ENCODE measurements around the gene FBXL3. TPM values are rescaled to one million over a fixed set of nuclear protein-coding genes. Genes with fewer than 3 reads are reported as not detected.

FBXL3 gene
- total and polyA plus RNA-seq, 2 of the 13 experiments (the other 11 are each of a cell fraction or from before 2014, with no cell fraction given) = 11.5 to 18.5 TPM

DNA sequence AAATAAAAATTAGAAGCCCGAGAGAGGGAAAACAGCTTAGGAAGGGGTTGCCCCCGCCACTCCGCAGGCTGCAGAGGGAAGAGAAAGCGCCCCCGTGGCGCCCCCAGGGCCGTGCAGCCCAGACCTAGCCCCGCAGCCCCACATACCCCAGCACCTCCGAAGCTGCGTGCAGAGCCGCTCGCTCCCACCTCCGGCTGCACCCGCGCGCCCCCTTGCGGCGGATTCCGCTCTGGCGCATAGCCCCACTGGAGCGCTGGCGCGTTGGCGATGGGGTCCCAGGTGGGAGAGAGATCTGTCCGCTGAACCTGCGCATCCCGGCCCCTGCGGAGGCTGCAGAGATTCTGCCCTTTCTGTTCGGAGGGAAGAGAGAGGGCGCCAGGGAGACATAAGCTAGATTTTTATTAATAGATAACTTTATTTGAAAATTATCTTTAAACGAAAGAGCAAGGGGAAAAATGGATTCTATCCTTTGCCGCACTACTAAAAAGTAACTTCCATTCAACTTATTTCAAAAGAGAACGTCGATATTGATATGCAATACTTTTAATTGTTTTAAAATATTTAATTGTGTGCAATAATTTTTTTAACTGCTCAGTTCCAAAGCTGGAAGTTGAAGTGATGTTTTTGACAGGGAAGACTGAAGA, 46.8 kb downstream of the FBXL3 start (continued):
- TF ChIP-seq SPEN (CRISPR knock-in tag; IDR thresholded peaks at IDR 0.05; ENCODE audit: low read depth) (peak; percentile 56; the same call in 1 of the 2 replicates), MIER2 (CRISPR knock-in tag; IDR thresholded peaks at IDR 0.05) (0 out of 2 replicates have a peak, but pooled peaks have one; percentile 32), ZNF788 (CRISPR knock-in tag; IDR thresholded peaks at IDR 0.05; ENCODE audit: borderline replicate concordance) (peak; percentile 43; the same call in 1 of the 2 replicates), GATAD1 (CRISPR knock-in tag; IDR thresholded peaks at IDR 0.05) (peak; percentile 26; the same call in 1 of the 2 replicates), MAZ (IDR thresholded peaks at IDR 0.05; ENCODE audit: borderline replicate concordance, low read depth, low read length) (no peak), MAZ (CRISPR knock-in tag; IDR thresholded peaks at IDR 0.05; ENCODE audit: low read depth) (peak; percentile 61; the same call in 1 of the 2 replicates), PTBP1 (IDR thresholded peaks at IDR 0.05; ENCODE audit: low read depth, low read length, poor library complexity, severe bottlenecking) (no peak), NKX3-1 (CRISPR knock-in tag; IDR thresholded peaks at IDR 0.05) (no peak), TBP (CRISPR knock-in tag; IDR thresholded peaks at IDR 0.05) (no peak), TFDP1 (CRISPR knock-in tag; IDR thresholded peaks at IDR 0.05; ENCODE audit: borderline replicate concordance) (0 out of 2 replicates have a peak, but pooled peaks have one; percentile 24), ETV5 (CRISPR knock-in tag; IDR thresholded peaks at IDR 0.05; ENCODE audit: borderline replicate concordance) (peak; percentile 37; the same call in 1 of the 2 replicates), HDAC1 (CRISPR knock-in tag; IDR thresholded peaks at IDR 0.05) (no peak), MTA1 (CRISPR knock-in tag; IDR thresholded peaks at IDR 0.05; ENCODE audit: borderline replicate concordance) (0 out of 2 replicates have a peak, but pooled peaks have one; percentile 37), ZNF607 (CRISPR knock-in tag; IDR thresholded peaks at IDR 0.05; ENCODE audit: borderline replicate concordance) (0 out of 2 replicates have a peak, but pooled peaks have one; percentile 36), KDM2A (CRISPR knock-in tag; IDR thresholded peaks at IDR 0.05; ENCODE audit: borderline replicate concordance, low read depth) (peak; percentile 90; the same call in 1 of the 2 replicates), KDM1A (CRISPR knock-in tag; IDR thresholded peaks at IDR 0.05) (no peak), HOXA9 (CRISPR knock-in tag; IDR thresholded peaks at IDR 0.05; ENCODE audit: borderline replicate concordance) (no peak), ZFP36L1 (CRISPR knock-in tag; IDR thresholded peaks at IDR 0.05) (peak; percentile 30; the same call in 1 of the 2 replicates), KLF12 (CRISPR knock-in tag; IDR thresholded peaks at IDR 0.05; ENCODE audit: borderline replicate concordance) (0 out of 2 replicates have a peak, but pooled peaks have one; percentile 36), ZZZ3 (CRISPR knock-in tag; IDR thresholded peaks at IDR 0.05; ENCODE audit: borderline replicate concordance) (no peak), GTF3A (CRISPR knock-in tag; conservative IDR thresholded peaks at IDR 0.05) (no peak), ZMYM4 (CRISPR knock-in tag; IDR thresholded peaks at IDR 0.05) (peak; percentile 70; the same call in 1 of the 2 replicates), ZNF224 (CRISPR knock-in tag; IDR thresholded peaks at IDR 0.05) (no peak), SAP130 (CRISPR knock-in tag; IDR thresholded peaks at IDR 0.05; ENCODE audit: low read depth) (peak; percentile 52), BHLHE40 (IDR thresholded peaks at IDR 0.05; ENCODE audit: low read length) (peak; percentile 22; the same call in 1 of the 2 replicates), ZBTB7B (CRISPR knock-in tag; IDR thresholded peaks at IDR 0.05) (peak; percentile 85), KDM6A (CRISPR knock-in tag; IDR thresholded peaks at IDR 0.05; ENCODE audit: low read depth) (no peak), ZNF331 (CRISPR knock-in tag; IDR thresholded peaks at IDR 0.05) (peak; percentile 82), RAD21 (CRISPR knock-in tag; IDR thresholded peaks at IDR 0.05) (peak; percentile 70), SNRNP70 (IDR thresholded peaks at IDR 0.05; ENCODE audit: low read depth, low read length) (no peak)
- TF ChIP-seq, protein P1, sequence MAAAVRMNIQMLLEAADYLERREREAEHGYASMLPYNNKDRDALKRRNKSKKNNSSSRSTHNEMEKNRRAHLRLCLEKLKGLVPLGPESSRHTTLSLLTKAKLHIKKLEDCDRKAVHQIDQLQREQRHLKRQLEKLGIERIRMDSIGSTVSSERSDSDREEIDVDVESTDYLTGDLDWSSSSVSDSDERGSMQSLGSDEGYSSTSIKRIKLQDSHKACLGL (CRISPR knock-in tag; IDR thresholded peaks at IDR 0.05) = no peak

All from HepG2 (cell line).